Left lung (tissue), 10 donors: ENCODE results near the gene OR6A2. TPM values are rescaled to one million over a fixed set of nuclear protein-coding genes. Genes with fewer than 3 reads are reported as not detected.
"Not testable (repeated sequence)": the region's sequence is repeated elsewhere in the genome, so short reads cannot be mapped to it uniquely, and the experiment has no call there.

Source experiments
- ATAC-seq: fragments of 200-7000 bp; cut with Tn5 transposase; one replicate; pipeline ENCODE4 v1.9.1; 2020; ENCODE audit warnings: moderate library complexity
- DNase-seq, 4 donors: peaks; one replicate each; pipeline ENCODE4 v3.0.0-alpha.2; 2013 to 2020
- H3K27ac ChIP-seq, 2 donors: fragments of 200-600 bp; sonication (generic) in 1 of 2; one replicate each; pipeline versions ENCODE4 v1.5.0 to v1.8.0; 2020 to 2021
- H3K27me3 ChIP-seq, 2 donors: fragments of 200-600 bp; sonication (generic) in 1 of 2; one replicate each; pipeline versions ENCODE4 v1.5.0 to v1.8.0; 2020 to 2021
- H3K36me3 ChIP-seq, 2 donors: fragments of 200-600 bp; sonication (generic) in 1 of 2; one replicate each; pipeline versions ENCODE4 v1.5.0 to v1.8.0; 2020 to 2021
- H3K4me1 ChIP-seq, 2 donors: fragments of 200-600 bp; one replicate each; pipeline ENCODE4 v1.8.0; 2021
- H3K4me3 ChIP-seq, 2 donors: fragments of 200-600 bp; sonication (generic) in 1 of 2; one replicate each; pipeline versions ENCODE4 v1.5.0 to v1.8.0; 2020 to 2021; ENCODE audit warnings: mild to moderate bottlenecking in 1 of 2
- H3K9me3 ChIP-seq, 2 donors: fragments of 200-600 bp; sonication (generic) in 1 of 2; one replicate each; pipeline versions ENCODE4 v1.5.0 to v1.8.0; 2020 to 2021
- intact Hi-C, 2 donors: fragments of 100-400 bp; cut with DNase I; formaldehyde crosslinking; loops; one replicate each; pipeline versions ENCODE4 v1.11.2 to v1.14.2; 2022
- polyA plus RNA-seq, 6 donors: library from polyadenylated mRNA; unstranded; fragments of 120-200 nt; gene quantifications; one replicate each; pipeline ENCODE4 v1.2.1, GENCODE V29; 2013; ENCODE audit not compliant: insufficient read length in 6 of 6
- total RNA-seq, 2 donors: library from RNA; stranded (reverse); fragmentation: NEBNext Ultra II Directional; extraction: Animal tissue kit (Norgen Biotek cat#: 25700); gene quantifications; one replicate each; pipeline ENCODE4 v1.2.1, GENCODE V29; 2021
- TF ChIP-seq, protein P1 (sequence below), 2 donors: fragments of 200-600 bp; sonication (generic) in 1 of 2; IDR thresholded peaks; one replicate each; pipeline versions ENCODE4 v1.5.0 to v1.8.0; 2021; ENCODE audit warnings: antibody characterized with exemption in 2 of 2
- donor health status: DM: no; HTN: yes; CAD: no.
- donor health status: DM: no; HTN: no; CAD: no.

OR6A2 gene
- total and polyA plus RNA-seq, 8 donors: 0.15 to 0.18 TPM; not detected in 6

DNA sequence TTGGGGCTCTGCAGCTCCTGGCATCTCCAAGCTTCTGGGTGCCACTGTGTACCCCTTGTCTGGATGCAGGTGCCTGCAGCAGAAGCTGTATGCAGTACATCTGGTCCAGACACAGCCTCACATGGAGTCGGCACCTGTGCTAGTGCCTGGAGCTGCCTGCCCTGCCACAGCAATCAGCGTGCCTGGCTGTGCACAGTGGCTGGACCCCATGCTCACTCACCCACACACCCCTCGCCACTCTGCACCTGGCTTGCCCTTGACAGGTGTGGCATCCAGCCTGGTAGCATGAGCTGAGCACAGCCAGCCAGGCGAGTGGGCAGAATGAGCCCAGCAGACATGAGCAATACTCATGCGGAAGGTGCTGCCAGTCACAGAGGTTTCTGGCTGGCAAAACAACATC lies 19.5 kb upstream of the OR6A2 start:
- TF ChIP-seq, protein P1, sequence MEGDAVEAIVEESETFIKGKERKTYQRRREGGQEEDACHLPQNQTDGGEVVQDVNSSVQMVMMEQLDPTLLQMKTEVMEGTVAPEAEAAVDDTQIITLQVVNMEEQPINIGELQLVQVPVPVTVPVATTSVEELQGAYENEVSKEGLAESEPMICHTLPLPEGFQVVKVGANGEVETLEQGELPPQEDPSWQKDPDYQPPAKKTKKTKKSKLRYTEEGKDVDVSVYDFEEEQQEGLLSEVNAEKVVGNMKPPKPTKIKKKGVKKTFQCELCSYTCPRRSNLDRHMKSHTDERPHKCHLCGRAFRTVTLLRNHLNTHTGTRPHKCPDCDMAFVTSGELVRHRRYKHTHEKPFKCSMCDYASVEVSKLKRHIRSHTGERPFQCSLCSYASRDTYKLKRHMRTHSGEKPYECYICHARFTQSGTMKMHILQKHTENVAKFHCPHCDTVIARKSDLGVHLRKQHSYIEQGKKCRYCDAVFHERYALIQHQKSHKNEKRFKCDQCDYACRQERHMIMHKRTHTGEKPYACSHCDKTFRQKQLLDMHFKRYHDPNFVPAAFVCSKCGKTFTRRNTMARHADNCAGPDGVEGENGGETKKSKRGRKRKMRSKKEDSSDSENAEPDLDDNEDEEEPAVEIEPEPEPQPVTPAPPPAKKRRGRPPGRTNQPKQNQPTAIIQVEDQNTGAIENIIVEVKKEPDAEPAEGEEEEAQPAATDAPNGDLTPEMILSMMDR (IDR thresholded peaks at IDR 0.05): no peak
- Histone ChIP-seq H3K27ac (no peak overlapping the region), H3K4me1 (no peaks in the 10 kb centered on the region), H3K4me3 (no peak overlapping the region), H3K9me3 (peaks cover 0 to 4% of the 10 kb centered on the region in 2 donors), H3K36me3 (no peaks in the 10 kb centered on the region), H3K27me3 (no peaks in the 10 kb centered on the region)
- intact Hi-C loops: no loop called here
- DNase-seq (no peak), ATAC-seq (no peak)

- H3K27ac ChIP-seq: no peak overlapping the region
- TF ChIP-seq, protein P1 (IDR thresholded peaks at IDR 0.05): no peak
- no peaks in the 10 kb centered on the region for H3K4me1 ChIP-seq
- no peaks in the 10 kb centered on the region for H3K36me3 ChIP-seq
- no peak for ATAC-seq
- H3K27me3 ChIP-seq: no peaks in the 10 kb centered on the region
- peaks cover 0 to 4% of the 10 kb centered on the region in 2 donors for H3K9me3 ChIP-seq
- intact Hi-C loops: no loop called here
- DNase-seq: no peak
- no peak overlapping the region for H3K4me3 ChIP-seq
Measured at GRCh38 chr11:6817694-6818093, 18.2 kb upstream of the OR6A2 start.

- no peak for DNase-seq
- no peaks in the 10 kb centered on the region for H3K36me3 ChIP-seq
- no peaks in the 10 kb centered on the region for H3K9me3 ChIP-seq
- no peaks in the 10 kb centered on the region for H3K4me1 ChIP-seq
- H3K27me3 ChIP-seq: no peaks in the 10 kb centered on the region
- intact Hi-C loops: no loop called here
- ATAC-seq: no peak
- H3K4me3 ChIP-seq: no peak overlapping the region
- no peak overlapping the region for H3K27ac ChIP-seq
- TF ChIP-seq, protein P1 (IDR thresholded peaks at IDR 0.05): no peak
Measured at GRCh38 chr11:6813656-6814055, 14.2 kb upstream of the OR6A2 start.

GRCh38 chr11:6812390-6813005 lies 13.0 kb upstream of the OR6A2 start:
- Histone ChIP-seq H3K4me3 (no peak overlapping the region), H3K36me3 (no peaks in the 10 kb centered on the region), H3K4me1 (no peaks in the 10 kb centered on the region), H3K9me3 (no peaks in the 10 kb centered on the region), H3K27ac (no peak overlapping the region), H3K27me3 (no peaks in the 10 kb centered on the region)
- ATAC-seq: peak; percentile 91
- intact Hi-C loops: no loop called here
- TF ChIP-seq, protein P1 (IDR thresholded peaks at IDR 0.05): peak; percentile 71 to 88
- DNase-seq: peak in 1 of 4 donors; percentile 23

DNA sequence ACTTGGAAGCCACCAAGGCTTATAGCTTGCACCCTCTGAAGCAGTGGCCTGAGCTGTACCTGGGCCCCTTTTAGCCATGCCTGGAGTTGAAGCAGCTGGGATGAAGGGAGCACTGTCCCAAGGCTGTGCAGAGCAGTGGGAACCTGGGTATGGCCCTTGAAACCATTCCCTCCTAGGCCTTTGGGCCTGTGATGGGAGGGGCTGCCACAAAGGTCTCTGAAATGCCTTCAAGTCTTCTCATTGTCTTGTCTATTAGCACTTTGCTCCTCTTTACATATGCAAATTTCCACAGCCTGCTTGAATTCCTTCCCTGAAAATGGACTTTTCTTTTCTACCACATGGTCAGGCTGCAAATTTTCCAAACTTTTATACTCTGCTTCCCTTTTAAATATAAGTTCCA lies 1.6 kb upstream of the OR6A2 start:
- H3K4me1 ChIP-seq, H3K36me3 ChIP-seq, H3K27ac ChIP-seq, DNase-seq, ATAC-seq, H3K9me3 ChIP-seq, H3K4me3 ChIP-seq, intact Hi-C loops, H3K27me3 ChIP-seq: not testable (repeated sequence)

DNA sequence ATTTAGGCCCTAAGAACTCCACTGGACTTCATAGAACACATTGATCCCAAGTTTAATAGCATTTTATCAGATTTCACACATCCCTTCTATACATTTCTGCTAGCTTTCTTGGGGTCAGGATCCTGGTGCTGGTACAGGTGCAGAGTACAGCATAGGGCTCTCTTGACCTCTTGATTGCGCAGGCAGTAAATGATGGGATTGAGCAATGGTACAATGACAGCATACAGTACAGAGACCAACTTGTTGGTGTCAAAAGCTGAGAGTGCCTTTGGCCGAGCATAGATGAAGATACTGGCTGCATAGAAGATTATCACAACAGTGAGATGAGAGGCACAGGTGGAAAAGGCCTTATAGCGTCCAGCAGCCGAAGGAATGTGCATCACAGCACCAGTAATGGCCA lies 4.8 kb downstream of the OR6A2 start:
- H3K27me3 ChIP-seq: no peaks in the 10 kb centered on the region
- intact Hi-C loops: no loop called here
- ATAC-seq (no peak), DNase-seq (no peak)
- no peak overlapping the region for H3K27ac ChIP-seq
- H3K4me3 ChIP-seq: no peak overlapping the region
- TF ChIP-seq, protein P1 (IDR thresholded peaks at IDR 0.05): no peak
- no peaks in the 10 kb centered on the region for H3K9me3 ChIP-seq
- no peaks in the 10 kb centered on the region for H3K4me1 ChIP-seq
- no peaks in the 10 kb centered on the region for H3K36me3 ChIP-seq
